Measurements from ENCODE around the gene COX7B.

GRCh38 chrX:77949840-77950239 is 50.6 kb downstream of the COX7B start:
- no peak for TF ChIP-seq CTCF (IDR thresholded peaks at IDR 0.05 in 2 of 3, conservative IDR thresholded peaks at IDR 0.05 in 1 of 3; ENCODE audit: control insufficient read depth in 2 of 3, extremely low read depth in 1 of 3, insufficient read depth in 1 of 3, low read depth in 3 of 3, low read length in 3 of 3)
- TF ChIP-seq CBX3 (IDR thresholded peaks at IDR 0.05; ENCODE audit: borderline replicate concordance, low read depth): no peak
- no peak for TF ChIP-seq GABPA (IDR thresholded peaks at IDR 0.05; ENCODE audit: low read depth)
- no peak for TF ChIP-seq REST (IDR thresholded peaks at IDR 0.05; ENCODE audit: low read depth, low read length)
- no peak for TF ChIP-seq TBL1XR1 (IDR thresholded peaks at IDR 0.05; ENCODE audit: low read depth, low read length)
- TF ChIP-seq POLR2A (IDR thresholded peaks at IDR 0.05; ENCODE audit: low read depth, low read length): no peak
- TF ChIP-seq ASH2L (IDR thresholded peaks at IDR 0.05; ENCODE audit: borderline replicate concordance, low read depth): no peak
- TF ChIP-seq YBX1 (IDR thresholded peaks at IDR 0.05): no peak
- TF ChIP-seq POLR2AphosphoS2 (IDR thresholded peaks at IDR 0.05; ENCODE audit: low read depth, low read length): no peak
- TF ChIP-seq NR2C1 (IDR thresholded peaks at IDR 0.05): no peak
- no peak for TF ChIP-seq FOXM1 (IDR thresholded peaks at IDR 0.05; ENCODE audit: low read depth, low read length)
- TF ChIP-seq EP300 (IDR thresholded peaks at IDR 0.05; ENCODE audit: borderline replicate concordance in 1 of 2, control insufficient read depth in 1 of 2, low read depth in 2 of 2, low read length in 2 of 2): no peak
- no peak for TF ChIP-seq HCFC1 (IDR thresholded peaks at IDR 0.05; ENCODE audit: low read length)

Measured in GM12878 (cell line).